Epithelial cell of esophagus (primary cell): ENCODE data around the gene TSPAN31.

ENCODE experiments used
- DNase-seq: peaks from one replicate; pipeline ENCODE4 v3.0.0; 2010; ENCODE audit warnings: low read depth
- H3K4me3 ChIP-seq: 2 replicates; pipeline ENCODE4 v1.5.1; 2011; ENCODE audit warnings: mild to moderate bottlenecking, low read length, control low read depth
- CTCF ChIP-seq: IDR thresholded peaks from 2 replicates; pipeline ENCODE4 v1.5.1; 2011; ENCODE audit warnings: low read depth, mild to moderate bottlenecking, low read length, control low read depth, inconsistent platforms; ENCODE audit not compliant: insufficient read depth; ENCODE audit errors: missing control alignments

The TSPAN31 gene

GRCh38 chr12:57741844-57742738 lies 2.7 kb upstream of the TSPAN31 start:
- no peak for TF ChIP-seq CTCF
- peak; percentile 39 for DNase-seq
- no peak overlapping the region for H3K4me3 ChIP-seq

- TF ChIP-seq CTCF: no peak
- DNase-seq: no peak
- H3K4me3 ChIP-seq: no peak overlapping the region
Observed at GRCh38 chr12:57743769-57744168, 1.1 kb upstream of the TSPAN31 start.

- no peak for TF ChIP-seq CTCF
- DNase-seq: no peak
- peak overlapping the region; percentile 94 for H3K4me3 ChIP-seq
Observed at GRCh38 chr12:57744194-57744776, 554 bp upstream of the TSPAN31 start.

- no peak for DNase-seq
- peak overlapping the region; percentile 94 for H3K4me3 ChIP-seq
- no peak for TF ChIP-seq CTCF
Observed at GRCh38 chr12:57745485-57745881, 644 bp downstream of the TSPAN31 start.

GRCh38 chr12:57746025-57746424 lies 1.2 kb downstream of the TSPAN31 start:
- DNase-seq: no peak
- no peak for TF ChIP-seq CTCF
- H3K4me3 ChIP-seq: peak overlapping the region; percentile 94

GRCh38 chr12:57749061-57749460 lies 4.2 kb downstream of the TSPAN31 start:
- TF ChIP-seq CTCF: no peak
- DNase-seq: no peak
- H3K4me3 ChIP-seq: no peak overlapping the region
